Upper lobe of left lung (tissue), 6 donors: ENCODE measurements around the gene ECSCR. TPM values are rescaled to one million over a fixed set of nuclear protein-coding genes. Genes with fewer than 3 reads are reported as not detected.

Source experiments
- ATAC-seq, 2 donors: fragments of 200-7000 bp; cut with Tn5 transposase; one replicate each; pipeline ENCODE4 v1.9.1; 2022; ENCODE audit warnings: mild to moderate bottlenecking in 2 of 2, moderate library complexity in 2 of 2; ENCODE audit not compliant: low FRiP score in 2 of 2
- DNase-seq, 2 donors: peaks; one replicate each; pipeline ENCODE4 v3.0.0-alpha.2; 2019 to 2020
- H3K27ac ChIP-seq, 4 donors: fragments of 200-600 bp; sonication (generic); one replicate each; pipeline ENCODE4 v1.5.1; 2016 to 2019
- H3K27me3 ChIP-seq, 4 donors: fragments of 200-600 bp; sonication (generic); one replicate each; pipeline ENCODE4 v1.5.1; 2017 to 2019
- H3K36me3 ChIP-seq, 4 donors: fragments of 200-600 bp; sonication (generic); one replicate each; pipeline ENCODE4 v1.5.1; 2016 to 2019
- H3K4me1 ChIP-seq, 4 donors: fragments of 200-600 bp; sonication (generic); one replicate each; pipeline ENCODE4 v1.5.1; 2018 to 2019
- H3K4me3 ChIP-seq, 4 donors: fragments of 200-600 bp; sonication (generic); one replicate each; pipeline ENCODE4 v1.5.1; 2017 to 2019; ENCODE audit warnings: mild to moderate bottlenecking in 2 of 4, moderate library complexity in 1 of 4
- H3K9me3 ChIP-seq, 4 donors: fragments of 200-600 bp; sonication (generic); one replicate each; pipeline ENCODE4 v1.5.1; 2018 to 2019
- CTCF ChIP-seq, 6 experiments: fragments of 450-650 bp in 4 of 6; fragments of 200-600 bp in 2 of 6; sonication (generic) in 2 of 6; IDR thresholded peaks; one replicate each; pipeline ENCODE4 v1.5.1; 2016 to 2019; ENCODE audit warnings: antibody characterized with exemption in 6 of 6
- EP300 ChIP-seq, 4 donors: sonication (generic); formaldehyde crosslinking; IDR thresholded peaks; one replicate each; pipeline ENCODE4 v1.5.1; 2017; ENCODE audit warnings: antibody characterized with exemption in 4 of 4, control low read depth in 2 of 4
- POLR2A ChIP-seq, 4 donors: fragments of 450-650 bp; IDR thresholded peaks; one replicate each; pipeline ENCODE4 v1.5.1; 2016 to 2017; ENCODE audit warnings: antibody characterized with exemption in 4 of 4, mild to moderate bottlenecking in 2 of 4
- POLR2AphosphoS5 ChIP-seq, 2 donors: sonication (generic); formaldehyde crosslinking; IDR thresholded peaks; one replicate each; pipeline ENCODE4 v1.5.1; 2017; ENCODE audit warnings: antibody characterized with exemption in 2 of 2
- WGBS, 2 donors: methylation state at CpG; one replicate each; pipeline ENCODE4 v1.1.5; 2017 to 2018; 5-methylcytosine and 5-hydroxymethylcytosine counted together
- total RNA-seq, 6 donors: library from RNA; depleted of rRNA in 4 of 6; stranded (reverse); fragments of >200 nt in 4 of 6; gene quantifications; one replicate each; pipeline versions ENCODE4 v1.1.0 to v1.2.1, GENCODE V29; 2016 to 2021
- donor health status: DM: no; HTN: no; CAD: no; lungs with moderate emphysema.
- donor health status: DM: no; HTN: yes; CAD: no; lungs with severe emphysema.

ECSCR gene
- total RNA-seq, 6 donors from 2014 or later: 8.4 to 62.5 (median 24.1) TPM

- Histone ChIP-seq H3K9me3 (no peaks in the 10 kb centered on the region), H3K36me3 (peaks cover 0 to 10% (median 0%) of the 10 kb centered on the region in 4 donors), H3K4me1 (peaks cover 13 to 35% (median 21%) of the 10 kb centered on the region in 4 donors), H3K27me3 (no peaks in the 10 kb centered on the region), H3K27ac (peak overlapping the region; percentile 72 to 86 (median 80)), H3K4me3 (peak overlapping the region in 2 of 4 donors; percentile 36 to 52)
- ATAC-seq (no peak), DNase-seq (no peak)
- 56 to 80% methylated on average over 1 of the region's 1 CpG for WGBS, 2 donors
- TF ChIP-seq POLR2AphosphoS5 (IDR thresholded peaks at IDR 0.05): no peak
- TF ChIP-seq CTCF (IDR thresholded peaks at IDR 0.05): no peak
- TF ChIP-seq POLR2A (IDR thresholded peaks at IDR 0.05): no peak
- no peak for TF ChIP-seq EP300 (IDR thresholded peaks at IDR 0.05)
Measured at GRCh38 chr5:139460455-139460854, 2.1 kb downstream of the ECSCR start.

GRCh38 chr5:139459451-139459934 lies 3.0 kb downstream of the ECSCR start:
- peak overlapping the region; percentile 59 to 86 (median 80) for H3K27ac ChIP-seq
- peak; percentile 37 to 58 for DNase-seq
- TF ChIP-seq POLR2AphosphoS5 (IDR thresholded peaks at IDR 0.05): peak in 1 of 2 donors; percentile 9
- no peak for TF ChIP-seq EP300 (IDR thresholded peaks at IDR 0.05)

GRCh38 chr5:139458580-139459407 lies 3.7 kb downstream of the ECSCR start:
- peak overlapping the region; percentile 59 to 86 (median 80) for H3K27ac ChIP-seq
- no peak overlapping the region for H3K4me3 ChIP-seq
- H3K9me3 ChIP-seq: no peaks in the 10 kb centered on the region
- TF ChIP-seq POLR2AphosphoS5 (IDR thresholded peaks at IDR 0.05): peak in 1 of 2 donors; percentile 48
- TF ChIP-seq CTCF (IDR thresholded peaks at IDR 0.05): no peak
- ATAC-seq (peak in 1 of 2 donors; percentile 65), DNase-seq (peak in 1 of 2 donors; percentile 69)
- H3K4me1 ChIP-seq: peaks cover 13 to 35% (median 19%) of the 10 kb centered on the region in 4 donors
- 56% methylated on average over 8 of the region's 8 CpGs for WGBS, 2 donors
- H3K27me3 ChIP-seq: no peaks in the 10 kb centered on the region
- peaks cover 0 to 24% (median 3%) of the 10 kb centered on the region in 4 donors for H3K36me3 ChIP-seq

More at GRCh38 chr5:139459451-139459934, 3.0 kb downstream of the ECSCR start:
- peak overlapping the region in 1 of 4 donors; percentile 52 for H3K4me3 ChIP-seq
- no peaks in the 10 kb centered on the region for H3K27me3 ChIP-seq
- ATAC-seq: no peak
- peaks cover 13 to 35% (median 20%) of the 10 kb centered on the region in 4 donors for H3K4me1 ChIP-seq
- WGBS, 2 donors: 59 to 81% methylated on average over 4 to 8 of the region's 8 CpGs
- no peaks in the 10 kb centered on the region for H3K9me3 ChIP-seq
- H3K36me3 ChIP-seq: peaks cover 0 to 17% (median 1%) of the 10 kb centered on the region in 4 donors

GRCh38 chr5:139457653-139458306 lies 4.8 kb downstream of the ECSCR start:
- ATAC-seq: no peak
- Histone ChIP-seq H3K36me3 (peaks cover 0 to 27% (median 3%) of the 10 kb centered on the region in 4 donors), H3K27me3 (no peaks in the 10 kb centered on the region), H3K27ac (peak overlapping the region in 1 of 4 donors; percentile 86), H3K9me3 (no peaks in the 10 kb centered on the region), H3K4me1 (peaks cover 13 to 35% (median 17%) of the 10 kb centered on the region in 4 donors), H3K4me3 (no peak overlapping the region)
- no peak for DNase-seq
- WGBS, 2 donors: 96 to 100% methylated on average over 5 of the region's 5 CpGs
- TF ChIP-seq POLR2A (IDR thresholded peaks at IDR 0.05): no peak
- no peak for TF ChIP-seq EP300 (IDR thresholded peaks at IDR 0.05)
- no peak for TF ChIP-seq POLR2AphosphoS5 (IDR thresholded peaks at IDR 0.05)
- TF ChIP-seq CTCF (IDR thresholded peaks at IDR 0.05): no peak

- DNase-seq: no peak
- Histone ChIP-seq H3K4me3 (no peak overlapping the region), H3K9me3 (no peaks in the 10 kb centered on the region), H3K27me3 (no peaks in the 10 kb centered on the region), H3K36me3 (peaks cover 0 to 29% (median 3%) of the 10 kb centered on the region in 4 donors), H3K27ac (peak overlapping the region in 1 of 4 donors; percentile 86), H3K4me1 (peaks cover 13 to 35% (median 17%) of the 10 kb centered on the region in 4 donors)
- WGBS, 2 donors: 95 to 96% methylated on average over 5 of the region's 5 CpGs
- no peak for TF ChIP-seq POLR2A (IDR thresholded peaks at IDR 0.05)
- no peak for TF ChIP-seq POLR2AphosphoS5 (IDR thresholded peaks at IDR 0.05)
- no peak for TF ChIP-seq CTCF (IDR thresholded peaks at IDR 0.05)
- no peak for TF ChIP-seq EP300 (IDR thresholded peaks at IDR 0.05)
- ATAC-seq: no peak
Measured at GRCh38 chr5:139457241-139457640, 5.3 kb downstream of the ECSCR start.
